GM21390 (cell line): ENCODE data around the gene CNTNAP5.
"Not testable (repeated sequence)": the region's sequence is repeated elsewhere in the genome, so short reads cannot be mapped to it uniquely, and the experiment has no call there.

ENCODE experiments used
- ATAC-seq: cut with Tn5 transposase; IDR thresholded peaks from one replicate; pipeline ENCODE4 v1.9.1; 2021; ENCODE audit not compliant: unreplicated experiment

The CNTNAP5 gene

DNA sequence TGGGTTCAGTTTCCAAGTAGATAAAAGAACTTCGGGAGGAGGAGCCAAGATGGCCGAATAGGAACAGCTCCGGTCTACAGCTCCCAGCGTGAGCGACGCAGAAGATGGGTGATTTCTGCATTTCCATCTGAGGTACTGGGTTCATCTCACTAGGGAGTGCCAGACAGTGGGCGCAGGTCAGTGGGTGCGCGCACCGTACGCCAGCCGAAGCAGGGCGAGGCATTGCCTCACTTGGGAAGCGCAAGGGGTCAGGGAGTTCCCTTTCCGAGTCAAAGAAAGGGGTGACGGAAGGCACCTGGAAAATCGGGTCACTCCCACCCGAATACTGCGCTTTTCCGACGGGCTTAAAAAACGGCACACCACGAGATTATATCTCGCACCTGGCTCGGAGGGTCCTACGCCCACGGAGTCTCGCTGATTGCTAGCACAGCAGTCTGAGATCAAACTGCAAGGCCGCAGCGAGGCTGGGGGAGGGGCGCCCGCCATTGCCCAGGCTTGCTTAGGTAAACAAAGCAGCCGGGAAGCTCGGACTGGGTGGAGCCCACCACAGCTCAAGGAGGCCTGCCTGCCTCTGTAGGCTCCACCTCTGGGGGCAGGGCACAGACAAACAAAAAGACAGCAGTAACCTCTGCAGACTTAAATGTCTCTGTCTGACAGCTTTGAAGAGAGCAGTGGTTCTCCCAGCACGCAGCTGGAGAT lies 382.9 kb downstream of the CNTNAP5 start:
- ATAC-seq, result not testable (repeated sequence)

DNA sequence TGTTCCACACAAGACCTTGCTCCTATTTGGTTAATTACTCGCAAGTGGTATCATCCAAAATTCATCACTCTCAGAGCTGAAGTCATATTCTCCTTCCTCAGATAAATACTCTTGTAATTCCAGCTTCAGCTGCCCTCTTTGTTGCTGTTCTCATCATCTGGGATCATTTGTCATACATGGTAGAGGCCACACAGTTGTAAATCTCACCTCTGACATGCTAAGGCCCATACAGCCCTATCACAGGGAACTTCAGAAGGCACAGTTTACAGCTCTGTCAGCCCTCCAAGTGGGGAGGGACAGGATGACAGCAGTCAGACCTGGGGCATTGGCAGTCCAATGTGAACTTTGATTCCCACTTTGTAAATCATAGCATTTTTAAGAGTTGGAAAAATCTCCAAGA lies 399.0 kb downstream of the CNTNAP5 start:
- ATAC-seq, result no peak

DNA sequence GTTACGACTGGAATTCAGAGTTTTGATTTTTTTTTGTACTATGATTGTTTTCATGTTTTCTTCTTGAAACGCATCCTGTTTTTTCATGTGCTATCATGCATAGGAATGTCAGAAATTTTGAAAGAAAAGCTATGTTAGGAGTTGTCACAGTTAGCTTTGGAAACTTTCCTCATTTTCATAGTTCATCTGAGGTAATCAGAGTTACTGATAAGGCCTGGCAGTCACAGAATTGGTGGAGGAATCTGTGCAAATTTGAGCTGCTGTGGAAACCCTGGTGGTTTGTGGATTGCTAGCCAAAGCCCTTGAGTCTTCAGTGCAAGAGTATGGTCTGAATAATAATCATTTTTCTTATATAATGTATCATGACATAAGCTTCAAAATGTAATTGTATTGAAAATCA lies 401.0 kb downstream of the CNTNAP5 start:
- ATAC-seq, result no peak

DNA sequence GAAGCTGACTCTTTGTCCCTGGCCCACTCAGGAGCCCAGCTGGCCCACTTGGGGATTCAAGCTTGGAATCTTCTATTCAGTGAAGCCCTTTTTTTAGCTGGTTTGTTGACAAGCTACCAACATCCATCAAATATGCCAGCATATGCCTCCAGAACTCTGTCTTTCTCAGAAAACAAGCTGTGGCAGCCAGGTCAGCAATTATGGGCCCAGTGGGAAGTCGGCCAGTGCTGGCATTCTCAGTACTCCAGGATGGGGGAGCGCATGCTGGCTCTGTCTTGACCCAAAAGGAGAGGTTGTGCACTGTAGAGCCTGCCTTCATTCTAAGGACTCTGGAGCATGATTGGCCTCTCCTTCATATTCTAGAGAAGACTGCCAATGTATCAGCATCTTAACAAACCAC lies 401.5 kb downstream of the CNTNAP5 start:
- no peak for ATAC-seq

DNA sequence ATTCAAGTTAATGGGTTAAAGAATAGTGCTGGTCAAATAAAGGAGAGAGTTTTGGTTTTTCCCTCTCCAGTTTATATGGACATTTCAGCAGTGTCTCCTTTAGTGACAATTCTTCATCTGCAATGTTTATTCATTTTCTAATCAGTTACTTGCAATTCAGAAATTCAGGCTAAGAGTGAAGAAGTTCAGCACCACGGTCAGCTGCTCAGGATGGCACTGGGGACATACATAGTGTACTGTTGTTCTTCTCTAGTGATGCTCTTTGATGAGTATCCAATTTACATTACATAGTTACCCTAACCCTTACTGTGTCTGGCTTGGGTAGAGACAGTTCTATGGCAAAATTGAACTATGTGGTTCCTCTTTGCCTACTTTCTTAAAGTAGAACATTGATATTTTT lies 412.7 kb downstream of the CNTNAP5 start:
- no peak for ATAC-seq

DNA sequence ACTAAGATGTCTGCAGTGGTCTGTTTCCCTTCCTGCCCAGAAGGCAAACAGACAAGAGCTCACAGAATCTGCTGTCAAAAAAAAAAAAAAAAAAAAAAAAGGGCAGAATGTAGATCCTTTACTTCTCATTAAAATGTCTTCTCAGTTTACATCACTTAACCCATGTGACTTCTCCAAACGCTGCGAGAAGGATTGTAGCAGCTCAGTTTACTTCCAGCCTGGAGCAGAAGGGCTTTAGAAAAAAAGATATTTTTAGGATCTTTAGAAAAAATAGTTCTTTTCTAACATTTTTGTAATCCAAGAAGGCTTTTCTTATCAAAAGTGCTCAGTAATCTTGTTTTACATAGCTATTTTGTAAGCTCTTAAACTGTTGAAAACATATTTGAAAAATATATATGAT lies 425.4 kb downstream of the CNTNAP5 start:
- no peak for ATAC-seq

DNA sequence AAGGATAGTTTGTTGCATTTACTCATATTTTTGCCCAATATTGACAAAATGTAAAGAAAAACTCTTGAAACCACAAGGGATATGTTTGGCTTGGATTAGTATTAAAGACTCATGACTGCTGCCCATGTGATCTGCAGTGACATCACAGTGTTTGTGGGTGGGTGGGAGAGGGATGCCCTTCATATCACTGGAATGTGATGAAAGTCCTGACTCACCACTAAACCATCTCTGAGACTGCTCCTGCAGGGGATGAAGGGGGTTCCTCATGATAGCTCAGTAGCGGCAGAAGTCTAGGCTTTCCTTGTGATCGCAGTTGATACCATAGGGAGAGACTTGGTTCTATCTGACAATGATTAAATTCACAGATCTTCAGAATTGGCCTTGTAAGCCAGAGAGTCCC lies 451.2 kb downstream of the CNTNAP5 start:
- no peak for ATAC-seq

DNA sequence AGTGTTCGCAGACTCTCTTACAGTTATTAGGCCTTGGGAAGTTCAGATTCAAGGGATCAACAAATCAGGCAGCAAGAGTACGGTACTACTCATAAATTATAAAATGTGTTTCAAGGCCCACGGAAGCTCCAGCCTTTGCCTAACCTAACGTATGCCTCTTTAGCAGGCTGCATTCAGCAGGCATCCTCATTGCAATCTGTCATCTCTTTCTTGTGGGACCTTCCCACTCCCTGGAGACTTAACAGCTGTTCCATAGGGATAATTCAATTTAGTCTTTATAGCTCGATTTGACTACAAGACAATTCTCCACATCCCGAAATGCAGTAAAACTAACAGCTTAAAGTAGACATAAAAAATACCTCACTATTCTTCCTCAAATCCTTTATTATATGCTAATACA lies 453.7 kb downstream of the CNTNAP5 start:
- no peak for ATAC-seq

DNA sequence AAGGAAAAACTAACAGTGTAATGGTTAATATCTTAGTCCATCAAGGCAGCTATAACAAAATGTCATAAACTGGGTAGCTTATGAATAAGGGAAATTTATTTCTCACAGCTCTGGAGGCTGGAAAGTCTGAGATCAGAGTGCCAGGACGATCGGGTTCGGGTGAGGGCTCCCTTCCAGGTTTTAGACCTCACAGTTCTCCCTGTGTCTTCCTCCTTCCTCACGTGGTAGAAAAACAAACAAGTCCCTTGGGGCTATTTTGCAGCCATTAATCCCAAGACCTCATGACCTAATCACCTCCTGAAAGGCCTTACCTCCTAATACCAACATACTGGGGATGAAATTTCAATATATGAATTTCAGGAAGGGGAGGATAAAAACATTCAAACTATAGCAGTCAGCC lies 455.9 kb downstream of the CNTNAP5 start:
- no peak for ATAC-seq

DNA sequence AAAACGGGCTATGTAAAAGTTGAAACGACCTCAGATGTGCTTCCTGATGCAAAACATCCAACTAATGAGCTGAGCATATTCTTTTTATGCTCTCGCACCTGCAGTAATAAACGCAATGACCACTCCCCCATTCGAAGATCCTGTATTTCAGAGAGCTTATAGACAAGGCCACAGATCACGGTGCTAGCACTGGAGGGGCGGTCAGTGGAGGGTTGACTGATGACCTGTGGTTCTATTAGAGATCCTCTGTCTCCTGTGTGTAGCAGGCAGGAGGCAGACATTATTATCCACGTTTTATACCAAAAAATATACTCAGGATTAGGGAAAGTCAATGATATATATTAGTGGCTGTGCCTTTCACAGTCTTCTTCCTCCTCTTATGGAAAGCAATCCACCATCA lies 457.0 kb downstream of the CNTNAP5 start:
- no peak for ATAC-seq

DNA sequence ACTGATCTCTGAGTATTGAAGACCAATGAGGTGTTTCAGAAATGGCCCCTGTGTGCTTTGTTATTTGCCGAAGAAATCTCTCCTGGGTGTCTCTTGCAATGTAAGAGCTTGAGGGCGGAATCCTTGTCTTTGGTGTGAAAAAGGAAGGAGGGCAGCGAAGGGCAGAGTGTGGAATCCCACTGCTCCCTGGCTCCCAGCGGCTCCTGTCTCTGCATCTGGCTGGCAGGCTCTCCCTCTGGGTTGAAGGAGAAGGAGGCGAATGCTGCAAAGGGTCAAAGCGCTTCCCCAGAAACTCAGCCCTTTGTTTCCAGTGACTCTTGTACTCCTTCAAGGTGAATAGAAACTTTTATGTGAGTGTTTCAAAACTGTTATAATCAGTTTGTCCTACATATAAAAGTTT lies 457.5 kb downstream of the CNTNAP5 start:
- ATAC-seq, result no peak

DNA sequence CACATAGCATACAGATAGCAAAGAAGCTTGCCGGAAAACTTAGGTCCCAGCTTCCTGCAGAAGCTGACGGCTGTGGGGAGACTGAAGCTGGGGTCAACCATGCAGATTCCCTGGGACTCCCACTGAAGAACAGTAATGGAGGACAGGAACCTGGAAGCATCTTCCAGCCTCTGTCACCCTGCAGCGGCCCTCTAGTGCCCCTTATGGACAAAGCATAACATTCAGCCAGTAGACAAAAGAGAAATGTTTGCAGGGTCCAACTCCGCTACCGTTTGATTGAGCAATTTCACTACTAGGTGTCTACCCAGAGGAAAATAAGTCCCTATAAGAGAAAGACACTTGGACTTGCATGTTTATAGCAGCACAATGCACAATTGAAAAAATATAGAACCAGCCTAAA lies 460.6 kb downstream of the CNTNAP5 start:
- ATAC-seq, result no peak

DNA sequence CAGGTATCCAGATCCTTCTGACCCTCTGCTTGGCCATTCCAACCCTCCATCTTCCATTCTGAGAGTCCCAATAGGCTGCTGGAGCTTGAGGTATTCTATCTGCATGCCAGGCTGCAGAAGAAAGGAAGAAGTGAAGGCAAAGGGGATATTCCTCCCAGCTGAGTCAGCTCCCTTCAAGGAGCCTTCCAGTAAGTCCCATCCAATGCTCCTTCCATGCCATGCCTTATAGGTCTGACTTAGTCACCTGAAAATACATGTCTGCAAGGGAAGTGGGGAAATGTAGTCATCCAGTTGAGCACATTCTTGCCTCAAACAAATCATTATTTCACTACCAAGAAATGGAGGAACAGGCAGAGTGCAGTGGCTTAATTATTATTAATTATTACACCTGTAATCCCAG lies 464.6 kb downstream of the CNTNAP5 start:
- ATAC-seq, result no peak

DNA sequence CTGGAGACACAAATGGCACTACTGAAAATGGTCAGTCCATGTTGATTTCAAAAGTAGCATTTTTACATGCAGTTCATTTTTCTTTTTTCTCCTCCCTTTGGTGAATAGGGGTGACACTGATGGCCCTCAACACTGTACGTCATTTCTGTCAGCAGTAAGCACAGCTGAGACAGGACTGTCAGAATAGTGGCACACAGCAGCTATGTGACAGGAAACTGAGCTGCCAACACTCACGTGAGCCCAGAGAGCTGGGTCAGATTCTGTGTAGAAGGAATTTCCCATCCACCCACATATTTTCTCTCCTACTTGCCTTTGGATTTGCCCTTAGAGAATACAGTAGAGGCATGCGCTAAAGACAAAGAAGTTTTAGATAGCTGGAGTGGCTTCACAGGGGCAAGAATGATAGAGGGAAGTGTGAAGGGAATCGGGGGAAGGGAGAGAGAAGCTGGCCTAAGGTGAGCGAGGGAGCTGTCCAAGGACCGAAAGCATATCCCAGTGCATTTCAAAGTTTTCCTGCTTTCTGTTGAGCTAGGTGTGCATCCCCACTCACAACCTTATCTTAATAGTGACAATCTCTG lies 476.6 kb downstream of the CNTNAP5 start:
- no peak for ATAC-seq

DNA sequence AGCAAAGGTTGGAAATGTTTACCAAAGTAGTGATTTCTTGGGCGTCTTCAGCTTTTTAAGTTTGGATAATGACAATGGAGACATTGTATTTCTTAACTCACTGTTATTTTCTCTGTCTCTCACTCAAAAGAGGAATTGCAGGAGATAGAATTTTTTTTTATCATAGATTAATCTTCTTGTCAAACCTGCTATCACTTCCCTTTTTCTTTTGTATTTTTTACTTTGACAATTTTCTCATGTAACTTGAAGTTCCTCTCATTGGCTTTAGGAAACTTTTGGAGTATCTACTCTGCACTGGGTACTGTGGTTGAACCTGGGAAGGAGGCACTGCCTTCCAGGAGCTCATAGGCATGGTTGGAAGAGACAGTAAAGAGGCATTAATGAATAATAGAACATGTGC lies 489.1 kb downstream of the CNTNAP5 start:
- no peak for ATAC-seq

DNA sequence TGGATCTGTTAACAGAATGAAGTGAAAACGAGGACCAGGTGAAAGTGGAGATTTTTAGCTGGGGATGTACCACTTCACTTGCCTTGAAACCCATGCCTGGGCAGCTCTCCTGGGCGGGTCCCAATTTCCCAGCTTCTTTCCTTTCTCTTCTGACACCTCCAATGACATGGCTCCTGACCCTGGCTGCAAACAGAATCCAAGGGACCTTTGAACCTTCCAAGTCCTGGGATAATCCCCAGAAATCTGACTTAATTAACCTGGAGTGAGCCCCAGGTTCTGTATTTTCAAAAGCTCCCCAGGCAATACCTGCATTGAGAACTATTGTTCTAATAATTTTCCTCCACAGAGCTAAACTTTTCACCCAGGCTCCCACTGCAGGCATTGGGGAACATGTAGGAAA lies 495.9 kb downstream of the CNTNAP5 start:
- ATAC-seq, result no peak

DNA sequence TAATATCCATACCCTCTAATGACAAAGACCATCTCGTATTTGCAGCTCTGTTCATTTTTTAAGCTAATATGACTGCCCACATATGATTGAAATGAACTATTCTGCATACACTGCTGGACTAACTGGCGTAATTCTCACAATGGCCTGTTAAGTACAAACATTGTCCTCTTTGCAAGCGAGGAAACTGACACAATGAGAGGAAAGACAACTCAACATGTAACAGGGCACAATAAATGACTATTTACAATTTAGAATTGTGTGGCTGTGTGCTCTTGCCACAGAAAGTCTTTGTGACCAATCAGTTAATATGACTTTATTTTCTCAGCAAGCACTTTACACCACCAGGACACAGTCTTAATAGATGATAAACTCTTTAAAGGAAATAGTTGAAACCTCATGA lies 498.0 kb downstream of the CNTNAP5 start:
- no peak for ATAC-seq

DNA sequence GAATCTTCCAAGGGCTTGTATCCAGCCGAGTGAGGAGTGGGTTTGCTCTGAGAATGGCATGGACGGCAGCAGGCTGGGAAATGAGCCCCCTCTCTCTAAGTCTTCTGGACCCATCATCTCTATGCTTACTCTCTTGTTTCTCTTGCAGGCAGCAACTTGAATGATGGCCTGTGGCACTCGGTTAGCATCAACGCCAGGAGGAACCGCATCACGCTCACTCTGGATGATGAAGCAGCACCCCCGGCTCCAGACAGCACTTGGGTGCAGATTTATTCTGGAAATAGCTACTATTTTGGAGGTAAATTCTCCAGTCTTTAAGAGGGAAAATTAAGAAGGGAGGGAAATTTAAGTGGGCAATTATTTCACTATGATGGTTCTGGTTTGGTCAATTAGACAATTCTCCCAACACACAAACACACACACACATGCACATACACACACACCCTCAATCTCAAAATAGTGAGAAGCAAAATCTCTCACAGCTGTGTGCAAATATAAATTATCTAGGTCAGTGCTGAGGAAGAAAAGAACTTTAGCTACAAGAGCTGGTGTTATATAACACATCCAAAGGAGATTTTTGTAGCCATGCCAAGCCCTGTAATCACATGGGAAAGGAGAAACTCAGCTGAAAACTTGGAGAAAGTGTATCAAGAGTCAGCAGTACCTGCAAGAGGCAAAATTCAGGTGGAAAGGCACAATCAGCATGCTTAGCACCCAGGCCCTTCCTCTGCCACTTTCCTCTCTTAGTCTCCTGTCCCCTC lies 499.2 kb downstream of the CNTNAP5 start:
- no peak for ATAC-seq

DNA sequence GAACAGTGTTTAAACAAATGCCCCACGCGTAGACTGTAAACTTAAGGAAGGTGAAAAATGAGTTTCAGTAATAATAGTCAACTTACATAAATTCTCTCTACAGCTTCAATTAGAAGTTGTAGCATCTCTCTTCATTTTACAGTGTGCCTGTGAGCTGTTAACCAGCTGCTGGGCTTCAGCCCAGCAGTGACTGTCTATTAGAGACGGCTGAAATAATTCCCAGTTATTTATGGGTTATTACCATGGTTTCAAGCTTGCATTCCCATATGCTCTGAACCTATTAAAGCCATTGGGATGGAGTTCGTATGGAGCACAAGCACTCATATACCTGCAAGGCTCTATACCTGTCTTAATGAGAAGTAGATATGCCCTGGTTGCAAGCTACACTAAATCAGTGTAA lies 501.1 kb downstream of the CNTNAP5 start:
- no peak for ATAC-seq

DNA sequence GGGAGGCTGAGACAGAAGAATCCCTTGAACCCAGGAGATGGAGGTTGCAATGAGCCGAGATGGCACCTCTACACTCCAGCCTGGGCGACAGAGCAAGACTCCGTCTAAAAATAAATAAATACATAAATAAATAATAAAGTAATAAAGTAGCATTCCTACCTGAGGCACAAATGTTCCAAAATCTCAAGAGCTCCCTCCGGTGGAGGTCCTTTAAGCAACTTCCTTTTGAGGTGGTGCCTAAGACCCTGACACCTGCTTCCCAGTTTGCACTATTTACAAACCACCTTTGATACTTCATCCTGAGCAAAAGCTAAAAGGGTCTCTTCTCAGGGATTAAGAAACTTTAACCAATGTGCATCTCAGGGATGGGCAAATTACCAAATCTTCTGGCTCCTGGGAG lies 505.1 kb downstream of the CNTNAP5 start:
- no peak for ATAC-seq

DNA sequence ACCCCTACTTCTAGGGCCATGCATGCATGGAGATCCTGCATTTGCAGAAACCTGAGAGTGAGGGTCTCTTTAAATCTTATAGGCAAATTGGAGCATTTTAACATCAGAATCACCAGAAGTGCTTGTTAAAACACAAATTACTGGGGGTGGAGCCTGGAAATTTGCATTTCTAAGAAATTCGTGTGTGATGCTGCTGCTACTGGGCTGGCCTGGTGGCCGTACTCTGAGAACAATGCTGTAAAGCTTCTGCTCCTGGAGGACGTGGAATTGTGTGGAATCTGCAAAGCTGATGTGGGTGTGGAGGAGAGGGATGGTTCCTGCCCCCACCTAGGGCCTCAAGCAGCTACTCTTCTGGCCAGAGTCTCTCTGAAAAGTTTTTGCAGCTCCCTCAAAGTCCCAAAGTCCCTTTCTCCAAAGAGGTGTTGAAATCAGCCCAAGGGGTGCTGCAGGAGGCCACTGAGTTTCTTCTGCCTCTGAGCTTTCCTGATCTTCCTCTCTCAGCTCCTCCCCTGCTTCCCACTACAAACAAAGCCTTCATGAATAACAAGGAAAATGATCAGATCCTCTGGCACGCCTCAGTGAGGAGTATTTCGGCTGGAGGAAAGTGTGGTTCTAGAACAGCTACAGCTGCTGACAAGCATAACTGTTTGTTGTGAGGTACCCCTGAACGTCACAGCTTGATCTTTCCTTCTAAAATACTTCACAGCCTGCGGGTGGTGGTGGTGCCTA lies 508.3 kb downstream of the CNTNAP5 start:
- no peak for ATAC-seq

DNA sequence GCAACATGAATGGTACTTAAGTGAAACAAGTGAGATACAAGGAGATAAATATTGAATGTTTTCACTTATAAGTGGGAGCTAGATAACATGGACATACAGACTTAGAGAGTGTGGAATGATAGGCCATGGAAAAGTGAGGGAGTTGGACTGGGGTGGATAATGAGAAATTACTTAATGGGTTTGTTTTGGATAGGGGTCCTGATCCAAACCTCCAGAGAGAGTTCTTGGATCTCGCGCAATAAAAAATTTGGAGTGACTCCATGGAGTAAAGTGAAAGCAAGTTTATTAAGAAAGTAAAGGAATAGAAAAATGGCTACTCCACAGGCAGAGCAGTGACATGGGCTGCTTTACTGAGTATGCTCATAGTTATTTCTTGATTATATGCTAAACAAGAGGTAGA lies 508.9 kb downstream of the CNTNAP5 start:
- no peak for ATAC-seq
